ENCODE data around the gene STAT6. TPM values are rescaled to one million over a fixed set of nuclear protein-coding genes. Genes with fewer than 3 reads are reported as not detected.

The STAT6 gene
- polyA plus RNA-seq, 2 of the 4 experiments (the other 2 are of a cell fraction), result 58.8 to 59.0 TPM

DNA sequence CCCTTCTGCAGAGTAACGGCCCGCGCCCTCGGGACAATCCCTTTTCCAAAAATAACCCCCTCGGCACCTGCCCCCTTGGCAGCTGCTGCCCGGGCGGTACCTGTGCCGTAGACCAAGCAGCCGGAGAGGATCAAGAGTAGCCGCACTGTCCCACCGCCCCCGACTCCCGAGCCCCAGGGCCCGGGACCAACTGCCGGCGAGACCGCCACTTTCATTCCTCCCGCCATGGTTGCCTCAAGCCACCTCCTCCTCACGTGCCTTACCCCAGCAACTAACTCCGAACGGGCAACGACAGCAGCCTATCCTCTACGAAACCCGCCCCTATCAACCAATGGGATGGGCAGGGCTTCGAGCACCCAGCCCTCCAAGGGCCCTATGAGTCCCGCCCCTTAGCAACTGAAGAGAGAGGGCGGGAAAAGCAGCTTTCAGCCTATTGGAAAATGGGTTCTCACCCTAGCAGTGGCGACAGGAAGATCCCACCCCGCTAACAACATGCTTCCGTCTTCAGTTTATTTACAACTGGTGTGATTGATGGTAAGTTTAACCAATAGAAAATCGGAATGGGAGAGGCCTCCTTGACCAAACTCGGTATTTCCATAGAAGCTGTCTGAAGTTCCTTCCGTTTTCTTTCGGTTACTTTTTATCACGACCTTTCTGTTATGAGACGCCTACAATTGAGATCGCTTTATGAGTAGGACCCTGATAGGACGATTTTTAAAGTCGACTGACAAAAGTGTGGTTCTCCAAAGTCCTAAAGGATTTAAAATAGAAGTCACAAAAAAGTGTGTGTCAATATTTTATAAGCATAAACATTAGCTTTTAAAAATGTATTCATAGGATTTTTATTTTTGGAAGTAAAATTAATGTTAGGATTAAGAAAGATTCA is 32.4 kb downstream of the STAT6 start, which contains the start of gene NEMP1:
Gene NEMP1, minus strand, starts transcription at position 273 of the 886 bp plus-strand sequence. Its CDS starts 46 bp downstream, at position 227.
- CTCF ChIA-PET, result interaction anchor here (0.6 to 20.9 kb wide), 15 partner anchors 9 to 310 kb away, joined by 3 to 440 read pairs (median 5); partner anchors contain the start of gene STAT6
- Histone ChIP-seq H3K27ac (peak within 1 kb of the TSS; percentile 77 to 92), H3K4me1 (peaks cover 10% of the 10 kb centered on the region; the same call in 2 of the 3 replicates), H3K4me3 (peak within 1 kb of the TSS; percentile 78), H3K4me2 (peak within 1 kb of the TSS; percentile 82), H3K9me3 (no peaks in the 10 kb centered on the region)
- peak; percentile 97 to 100 for DNase-seq (ENCODE audit: low read depth in 1 of 2, low spot score in 1 of 2)
- peak; percentile 99 to 100 for ATAC-seq
- POLR2A ChIA-PET, result interaction anchor here (0.6 to 2.7 kb wide), 11 partner anchors 9 to 391 kb away, joined by 3 to 63 read pairs (median 6); partner anchors contain the start of genes NAB2, NACA, PTGES3 and STAT6
- FAIRE-seq, result peak; percentile 97
- WGBS (ENCODE audit: missing lambda C conversion rate), result 3% methylated on average over 35 of the region's 39 CpGs
- no peak for TF ChIP-seq FOXS1 (CRISPR knock-in tag; IDR thresholded peaks at IDR 0.05)
- TF ChIP-seq, protein P1, sequence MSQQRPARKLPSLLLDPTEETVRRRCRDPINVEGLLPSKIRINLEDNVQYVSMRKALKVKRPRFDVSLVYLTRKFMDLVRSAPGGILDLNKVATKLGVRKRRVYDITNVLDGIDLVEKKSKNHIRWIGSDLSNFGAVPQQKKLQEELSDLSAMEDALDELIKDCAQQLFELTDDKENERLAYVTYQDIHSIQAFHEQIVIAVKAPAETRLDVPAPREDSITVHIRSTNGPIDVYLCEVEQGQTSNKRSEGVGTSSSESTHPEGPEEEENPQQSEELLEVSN (IDR thresholded peaks at IDR 0.05; ENCODE audit: borderline replicate concordance, low read depth), result peak; percentile 92
- TF ChIP-seq, protein P2, sequence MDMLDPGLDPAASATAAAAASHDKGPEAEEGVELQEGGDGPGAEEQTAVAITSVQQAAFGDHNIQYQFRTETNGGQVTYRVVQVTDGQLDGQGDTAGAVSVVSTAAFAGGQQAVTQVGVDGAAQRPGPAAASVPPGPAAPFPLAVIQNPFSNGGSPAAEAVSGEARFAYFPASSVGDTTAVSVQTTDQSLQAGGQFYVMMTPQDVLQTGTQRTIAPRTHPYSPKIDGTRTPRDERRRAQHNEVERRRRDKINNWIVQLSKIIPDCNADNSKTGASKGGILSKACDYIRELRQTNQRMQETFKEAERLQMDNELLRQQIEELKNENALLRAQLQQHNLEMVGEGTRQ (IDR thresholded peaks at IDR 0.05), result peak; percentile 92
- TF ChIP-seq SREBF2 (IDR thresholded peaks at IDR 0.05), result 0 out of 2 replicates have a peak, but pooled peaks have one; percentile 9
- peak; percentile 99 for TF ChIP-seq BHLHE40 (IDR thresholded peaks at IDR 0.05; ENCODE audit: low read depth, low read length)
- no peak for TF ChIP-seq MAFK (IDR thresholded peaks at IDR 0.05; ENCODE audit: partially characterized antibody)
- TF ChIP-seq RAD21 (conservative IDR thresholded peaks at IDR 0.05 in 1 of 2, IDR thresholded peaks at IDR 0.05 in 1 of 2), result no peak
- no peak for TF ChIP-seq HOXB5 (CRISPR knock-in tag; IDR thresholded peaks at IDR 0.05)
- TF ChIP-seq NR3C1 (IDR thresholded peaks at IDR 0.05), result no peak
- TF ChIP-seq FOSL2 (IDR thresholded peaks at IDR 0.05), result no peak
- no peak for TF ChIP-seq FOSL2 (CRISPR knock-in tag; IDR thresholded peaks at IDR 0.05)
- TF ChIP-seq EHMT2 (IDR thresholded peaks at IDR 0.05; ENCODE audit: low read depth), result no peak
- TF ChIP-seq, protein P3, sequence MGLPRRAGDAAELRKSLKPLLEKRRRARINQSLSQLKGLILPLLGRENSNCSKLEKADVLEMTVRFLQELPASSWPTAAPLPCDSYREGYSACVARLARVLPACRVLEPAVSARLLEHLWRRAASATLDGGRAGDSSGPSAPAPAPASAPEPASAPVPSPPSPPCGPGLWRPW (IDR thresholded peaks at IDR 0.05), result no peak
- TF ChIP-seq, protein P4, sequence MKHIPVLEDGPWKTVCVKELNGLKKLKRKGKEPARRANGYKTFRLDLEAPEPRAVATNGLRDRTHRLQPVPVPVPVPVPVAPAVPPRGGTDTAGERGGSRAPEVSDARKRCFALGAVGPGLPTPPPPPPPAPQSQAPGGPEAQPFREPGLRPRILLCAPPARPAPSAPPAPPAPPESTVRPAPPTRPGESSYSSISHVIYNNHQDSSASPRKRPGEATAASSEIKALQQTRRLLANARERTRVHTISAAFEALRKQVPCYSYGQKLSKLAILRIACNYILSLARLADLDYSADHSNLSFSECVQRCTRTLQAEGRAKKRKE (CRISPR knock-in tag; IDR thresholded peaks at IDR 0.05; ENCODE audit: low read depth), result no peak
- TF ChIP-seq ESRRA (IDR thresholded peaks at IDR 0.05; ENCODE audit: borderline replicate concordance, low read length), result no peak
- TF ChIP-seq GATA3 (IDR thresholded peaks at IDR 0.05; ENCODE audit: borderline replicate concordance), result no peak
- TF ChIP-seq JUN (IDR thresholded peaks at IDR 0.05), result peak in 1 of 2 experiments; percentile 67; a peak in 2 of 5 replicates
- TF ChIP-seq, protein P5, sequence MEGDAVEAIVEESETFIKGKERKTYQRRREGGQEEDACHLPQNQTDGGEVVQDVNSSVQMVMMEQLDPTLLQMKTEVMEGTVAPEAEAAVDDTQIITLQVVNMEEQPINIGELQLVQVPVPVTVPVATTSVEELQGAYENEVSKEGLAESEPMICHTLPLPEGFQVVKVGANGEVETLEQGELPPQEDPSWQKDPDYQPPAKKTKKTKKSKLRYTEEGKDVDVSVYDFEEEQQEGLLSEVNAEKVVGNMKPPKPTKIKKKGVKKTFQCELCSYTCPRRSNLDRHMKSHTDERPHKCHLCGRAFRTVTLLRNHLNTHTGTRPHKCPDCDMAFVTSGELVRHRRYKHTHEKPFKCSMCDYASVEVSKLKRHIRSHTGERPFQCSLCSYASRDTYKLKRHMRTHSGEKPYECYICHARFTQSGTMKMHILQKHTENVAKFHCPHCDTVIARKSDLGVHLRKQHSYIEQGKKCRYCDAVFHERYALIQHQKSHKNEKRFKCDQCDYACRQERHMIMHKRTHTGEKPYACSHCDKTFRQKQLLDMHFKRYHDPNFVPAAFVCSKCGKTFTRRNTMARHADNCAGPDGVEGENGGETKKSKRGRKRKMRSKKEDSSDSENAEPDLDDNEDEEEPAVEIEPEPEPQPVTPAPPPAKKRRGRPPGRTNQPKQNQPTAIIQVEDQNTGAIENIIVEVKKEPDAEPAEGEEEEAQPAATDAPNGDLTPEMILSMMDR (IDR thresholded peaks at IDR 0.05), result no peak
- TF ChIP-seq CBX8 (IDR thresholded peaks at IDR 0.05), result no peak
- TF ChIP-seq, protein P6, sequence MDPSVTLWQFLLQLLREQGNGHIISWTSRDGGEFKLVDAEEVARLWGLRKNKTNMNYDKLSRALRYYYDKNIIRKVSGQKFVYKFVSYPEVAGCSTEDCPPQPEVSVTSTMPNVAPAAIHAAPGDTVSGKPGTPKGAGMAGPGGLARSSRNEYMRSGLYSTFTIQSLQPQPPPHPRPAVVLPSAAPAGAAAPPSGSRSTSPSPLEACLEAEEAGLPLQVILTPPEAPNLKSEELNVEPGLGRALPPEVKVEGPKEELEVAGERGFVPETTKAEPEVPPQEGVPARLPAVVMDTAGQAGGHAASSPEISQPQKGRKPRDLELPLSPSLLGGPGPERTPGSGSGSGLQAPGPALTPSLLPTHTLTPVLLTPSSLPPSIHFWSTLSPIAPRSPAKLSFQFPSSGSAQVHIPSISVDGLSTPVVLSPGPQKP (IDR thresholded peaks at IDR 0.05; ENCODE audit: low read depth, low read length), result no peak
- TF ChIP-seq POLR2A (IDR thresholded peaks at IDR 0.05; ENCODE audit: low read length), result peak; percentile 45
- peak; percentile 88 for TF ChIP-seq KDM5A (IDR thresholded peaks at IDR 0.05)
- peak; percentile 81; the same call in 1 of the 2 replicates for TF ChIP-seq HDAC2 (IDR thresholded peaks at IDR 0.05)
- TF ChIP-seq JUNB (IDR thresholded peaks at IDR 0.05), result no peak
- no peak for TF ChIP-seq RNF2 (IDR thresholded peaks at IDR 0.05; ENCODE audit: borderline replicate concordance, low read depth)
- TF ChIP-seq, protein P7, sequence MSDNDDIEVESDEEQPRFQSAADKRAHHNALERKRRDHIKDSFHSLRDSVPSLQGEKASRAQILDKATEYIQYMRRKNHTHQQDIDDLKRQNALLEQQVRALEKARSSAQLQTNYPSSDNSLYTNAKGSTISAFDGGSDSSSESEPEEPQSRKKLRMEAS (IDR thresholded peaks at IDR 0.05), result peak; percentile 95
- TF ChIP-seq HOXA7 (CRISPR knock-in tag; IDR thresholded peaks at IDR 0.05), result no peak
- no peak for TF ChIP-seq KDM1A (IDR thresholded peaks at IDR 0.05; ENCODE audit: low read depth)
- no peak for TF ChIP-seq SMC3 (IDR thresholded peaks at IDR 0.05)
- no peak for TF ChIP-seq EHF (CRISPR knock-in tag; IDR thresholded peaks at IDR 0.05)
- TF ChIP-seq ZC3H11A (IDR thresholded peaks at IDR 0.05), result no peak
- TF ChIP-seq CHD2 (IDR thresholded peaks at IDR 0.05; ENCODE audit: low read length, partially characterized antibody), result no peak
- TF ChIP-seq RCOR1 (IDR thresholded peaks at IDR 0.05; ENCODE audit: low read depth, low read length), result no peak
- TF ChIP-seq, protein P8, sequence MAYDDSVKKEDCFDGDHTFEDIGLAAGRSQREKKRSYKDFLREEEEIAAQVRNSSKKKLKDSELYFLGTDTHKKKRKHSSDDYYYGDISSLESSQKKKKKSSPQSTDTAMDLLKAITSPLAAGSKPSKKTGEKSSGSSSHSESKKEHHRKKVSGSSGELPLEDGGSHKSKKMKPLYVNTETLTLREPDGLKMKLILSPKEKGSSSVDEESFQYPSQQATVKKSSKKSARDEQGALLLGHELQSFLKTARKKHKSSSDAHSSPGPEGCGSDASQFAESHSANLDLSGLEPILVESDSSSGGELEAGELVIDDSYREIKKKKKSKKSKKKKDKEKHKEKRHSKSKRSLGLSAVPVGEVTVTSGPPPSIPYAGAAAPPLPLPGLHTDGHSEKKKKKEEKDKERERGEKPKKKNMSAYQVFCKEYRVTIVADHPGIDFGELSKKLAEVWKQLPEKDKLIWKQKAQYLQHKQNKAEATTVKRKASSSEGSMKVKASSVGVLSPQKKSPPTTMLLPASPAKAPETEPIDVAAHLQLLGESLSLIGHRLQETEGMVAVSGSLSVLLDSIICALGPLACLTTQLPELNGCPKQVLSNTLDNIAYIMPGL (CRISPR knock-in tag; IDR thresholded peaks at IDR 0.05; ENCODE audit: borderline replicate concordance), result no peak

All from A549 (cell line).